ENCODE data around the gene USP7.

DNA sequence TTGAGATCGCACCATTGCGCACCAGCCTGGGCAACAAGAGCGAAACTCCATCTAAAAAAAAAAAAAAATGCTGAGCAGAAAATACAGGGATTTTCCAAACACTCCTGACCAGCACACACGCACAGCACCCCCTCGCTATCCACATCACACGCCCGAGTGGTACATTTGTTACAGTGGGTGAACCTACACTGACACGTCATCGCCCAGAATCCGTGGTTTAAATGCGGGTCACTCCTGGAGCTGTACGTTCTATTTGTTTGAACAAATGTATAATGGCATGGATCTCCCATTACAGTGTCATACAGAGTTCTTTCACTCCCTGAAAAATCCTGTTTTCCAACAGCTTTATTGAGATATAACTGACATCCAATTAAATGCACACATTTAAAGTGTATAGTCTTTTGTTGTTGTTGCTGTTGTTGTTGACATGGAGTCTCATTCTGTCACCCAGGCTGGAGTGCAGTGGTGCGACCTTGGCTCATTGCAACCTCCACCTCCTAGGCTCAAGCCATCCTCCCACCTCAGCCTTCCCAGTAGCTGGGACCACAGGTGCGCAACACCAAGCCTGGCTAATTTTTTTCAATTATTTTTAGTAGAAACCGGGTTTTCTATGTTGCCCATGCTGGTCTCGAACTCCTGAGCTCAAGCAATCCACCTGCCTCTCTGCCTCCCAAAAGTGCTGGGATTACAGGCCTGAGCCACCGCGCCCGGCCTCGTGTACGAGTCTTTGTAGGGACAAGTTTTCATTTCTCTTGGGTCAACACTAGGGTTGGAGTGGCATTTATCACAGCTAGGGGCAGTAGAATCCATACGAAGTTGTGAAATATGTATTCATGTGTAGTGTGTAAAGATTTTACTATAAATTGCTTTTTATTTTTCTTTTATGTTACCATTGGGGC, 90.5 kb downstream of the USP7 start:
- TF ChIP-seq POLR2AphosphoS5 (IDR thresholded peaks at IDR 0.05), result no peak
- TF ChIP-seq, protein P1, sequence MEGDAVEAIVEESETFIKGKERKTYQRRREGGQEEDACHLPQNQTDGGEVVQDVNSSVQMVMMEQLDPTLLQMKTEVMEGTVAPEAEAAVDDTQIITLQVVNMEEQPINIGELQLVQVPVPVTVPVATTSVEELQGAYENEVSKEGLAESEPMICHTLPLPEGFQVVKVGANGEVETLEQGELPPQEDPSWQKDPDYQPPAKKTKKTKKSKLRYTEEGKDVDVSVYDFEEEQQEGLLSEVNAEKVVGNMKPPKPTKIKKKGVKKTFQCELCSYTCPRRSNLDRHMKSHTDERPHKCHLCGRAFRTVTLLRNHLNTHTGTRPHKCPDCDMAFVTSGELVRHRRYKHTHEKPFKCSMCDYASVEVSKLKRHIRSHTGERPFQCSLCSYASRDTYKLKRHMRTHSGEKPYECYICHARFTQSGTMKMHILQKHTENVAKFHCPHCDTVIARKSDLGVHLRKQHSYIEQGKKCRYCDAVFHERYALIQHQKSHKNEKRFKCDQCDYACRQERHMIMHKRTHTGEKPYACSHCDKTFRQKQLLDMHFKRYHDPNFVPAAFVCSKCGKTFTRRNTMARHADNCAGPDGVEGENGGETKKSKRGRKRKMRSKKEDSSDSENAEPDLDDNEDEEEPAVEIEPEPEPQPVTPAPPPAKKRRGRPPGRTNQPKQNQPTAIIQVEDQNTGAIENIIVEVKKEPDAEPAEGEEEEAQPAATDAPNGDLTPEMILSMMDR (IDR thresholded peaks at IDR 0.05), result no peak
- TF ChIP-seq POLR2A (IDR thresholded peaks at IDR 0.05; ENCODE audit: low read depth), result no peak
- no peak for TF ChIP-seq EP300 (IDR thresholded peaks at IDR 0.05)

Data from esophagus muscularis mucosa (tissue), 4 donors.